Panc1 (cell line): ENCODE data around the gene RAP1GDS1. TPM values are rescaled to one million over a fixed set of nuclear protein-coding genes. Genes with fewer than 3 reads are reported as not detected.

Experiments
- ATAC-seq: fragments of 200-7000 bp; cut with Tn5 transposase; 2 replicates; pipeline ENCODE4 v1.9.1; 2020; ENCODE audit warnings: mild to moderate bottlenecking, moderate library complexity
- BruUV-seq: library from RNA; stranded (reverse); fragments of 400-500 nt; replicated peaks from 2 replicates; lab custom pipeline; 2021; lab: Mats Ljungman, UMichigan
- CTCF ChIA-PET: fragments of 300-600 bp; sonication (Branson Sonifier 250); formaldehyde crosslinking; loops from one replicate; lab custom pipeline; 2022; ENCODE audit warnings: antibody characterized with exemption; lab: Charles Lee
- POLR2A ChIA-PET: fragments of 300-600 bp; sonication (Branson Sonifier 250); formaldehyde crosslinking; loops from one replicate; lab custom pipeline; 2022; ENCODE audit warnings: antibody characterized with exemption; lab: Charles Lee
- DNase-seq: peaks from one replicate; pipeline ENCODE4 v3.0.0-alpha.2; 2010; ENCODE audit warnings: low read depth, low spot score
- H3K27ac ChIP-seq: 2 replicates; pipeline ENCODE4 v1.5.1; 2011; ENCODE audit warnings: mild to moderate bottlenecking, low read length, inconsistent platforms
- H3K27me3 ChIP-seq: fragments of 200-500 bp; sonication (Bioruptor generic); 2 replicates; pipeline ENCODE4 v1.6.0; 2014; ENCODE audit warnings: low read length, inconsistent platforms; ENCODE audit not compliant: control insufficient read depth, insufficient read depth
- H3K36me3 ChIP-seq: fragments of 200-500 bp; sonication (Bioruptor generic); 2 replicates; pipeline ENCODE4 v1.5.1; 2014; ENCODE audit warnings: inconsistent platforms, mild to moderate bottlenecking, low read length, moderate library complexity; ENCODE audit not compliant: control insufficient read depth, insufficient read depth
- H3K4me1 ChIP-seq: 2 replicates; pipeline ENCODE4 v1.5.1; 2011; ENCODE audit warnings: inconsistent platforms, mild to moderate bottlenecking, low read length, moderate library complexity; ENCODE audit not compliant: control insufficient read depth, insufficient read depth
- H3K4me3 ChIP-seq, 2 experiments: 2 replicates each; pipeline ENCODE4 v1.5.1; 2011 to 2012; ENCODE audit warnings: low read depth in 2 of 2, low read length in 2 of 2, mild to moderate bottlenecking in 2 of 2, inconsistent platforms in 1 of 2, moderate library complexity in 1 of 2
- H3K9me3 ChIP-seq: fragments of 200-500 bp; sonication (Bioruptor generic); 2 replicates; pipeline ENCODE4 v1.5.1; 2014; ENCODE audit warnings: low read depth, mild to moderate bottlenecking, inconsistent platforms, low read length, moderate library complexity; ENCODE audit not compliant: control insufficient read depth, insufficient read depth
- POLR2AphosphoS5 ChIP-seq: IDR thresholded peaks from 2 replicates; pipeline ENCODE4 v1.6.1; 2012; ENCODE audit warnings: mild to moderate bottlenecking, low read depth, low read length, moderate library complexity
- SIN3A ChIP-seq: IDR thresholded peaks from 2 replicates; pipeline ENCODE4 v1.6.1; 2012; ENCODE audit warnings: low read depth, mild to moderate bottlenecking, low read length, moderate library complexity, borderline replicate concordance; ENCODE audit not compliant: insufficient read depth
- TCF7L2 ChIP-seq: IDR thresholded peaks from 2 replicates; pipeline ENCODE4 v1.6.1; 2011; ENCODE audit warnings: mild to moderate bottlenecking, low read depth, low read length, inconsistent platforms
- in situ Hi-C: cut with HindIII; loops from 2 replicates; pipeline ENCODE4 v1.10.0; 2016; ENCODE audit warnings: low sequenced_read_pairs, low pct_unique_long_range_greater_than_20kb
- intact Hi-C: fragments of 100-400 bp; cut with micrococcal nuclease; formaldehyde crosslinking; loops from one replicate; pipeline ENCODE4 v1.10.0; 2022; ENCODE audit not compliant: unreplicated experiment
- total RNA-seq: library from RNA; stranded (reverse); gene quantifications from one replicate; pipeline ENCODE4 v1.2.1, GENCODE V29; 2021; ENCODE audit not compliant: unreplicated experiment
- TF ChIP-seq, protein P1 (sequence below): fragments of 450-650 bp; IDR thresholded peaks from 2 replicates; pipeline ENCODE4 v1.5.1; 2017; ENCODE audit warnings: mild to moderate bottlenecking
- TF ChIP-seq, protein P2 (sequence below), 2 experiments: IDR thresholded peaks; 2 replicates each; pipeline ENCODE4 v1.6.1; 2011 to 2012; ENCODE audit warnings: low read depth in 2 of 2, control low read depth in 1 of 2, low read length in 1 of 2, mild to moderate bottlenecking in 1 of 2, moderate library complexity in 1 of 2; ENCODE audit not compliant: insufficient read depth in 1 of 2

RAP1GDS1 gene
- total RNA-seq, 1 experiment from 2014 or later, result 39.7 TPM

DNA sequence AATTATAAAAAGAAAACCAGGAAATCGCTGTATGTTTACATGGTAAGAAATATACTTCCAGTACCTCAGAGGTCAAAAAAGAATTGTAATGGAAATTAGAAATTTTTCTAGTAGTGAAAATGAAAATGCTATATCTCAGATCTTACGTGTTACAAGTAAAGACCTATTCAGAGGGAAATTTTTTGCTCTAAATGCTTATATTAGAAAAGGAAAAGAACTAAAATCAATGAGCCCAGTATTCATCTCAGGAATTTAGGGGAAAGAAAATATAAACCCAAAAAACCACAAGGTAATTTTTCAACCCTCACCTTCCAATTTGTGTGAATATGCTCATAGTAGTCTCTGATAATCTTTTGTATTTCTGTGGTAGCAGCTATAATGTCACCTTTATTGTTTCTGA is 145.6 kb downstream of the RAP1GDS1 start:
- no peak overlapping the region for H3K27ac ChIP-seq
- DNase-seq, result no peak
- no peaks in the 10 kb centered on the region for H3K36me3 ChIP-seq
- no TSS peak for BruUV-seq
- CTCF ChIA-PET, result no interaction called here
- TF ChIP-seq SIN3A (no peak), TCF7L2 (no peak), POLR2AphosphoS5 (no peak)
- TF ChIP-seq, protein P1, sequence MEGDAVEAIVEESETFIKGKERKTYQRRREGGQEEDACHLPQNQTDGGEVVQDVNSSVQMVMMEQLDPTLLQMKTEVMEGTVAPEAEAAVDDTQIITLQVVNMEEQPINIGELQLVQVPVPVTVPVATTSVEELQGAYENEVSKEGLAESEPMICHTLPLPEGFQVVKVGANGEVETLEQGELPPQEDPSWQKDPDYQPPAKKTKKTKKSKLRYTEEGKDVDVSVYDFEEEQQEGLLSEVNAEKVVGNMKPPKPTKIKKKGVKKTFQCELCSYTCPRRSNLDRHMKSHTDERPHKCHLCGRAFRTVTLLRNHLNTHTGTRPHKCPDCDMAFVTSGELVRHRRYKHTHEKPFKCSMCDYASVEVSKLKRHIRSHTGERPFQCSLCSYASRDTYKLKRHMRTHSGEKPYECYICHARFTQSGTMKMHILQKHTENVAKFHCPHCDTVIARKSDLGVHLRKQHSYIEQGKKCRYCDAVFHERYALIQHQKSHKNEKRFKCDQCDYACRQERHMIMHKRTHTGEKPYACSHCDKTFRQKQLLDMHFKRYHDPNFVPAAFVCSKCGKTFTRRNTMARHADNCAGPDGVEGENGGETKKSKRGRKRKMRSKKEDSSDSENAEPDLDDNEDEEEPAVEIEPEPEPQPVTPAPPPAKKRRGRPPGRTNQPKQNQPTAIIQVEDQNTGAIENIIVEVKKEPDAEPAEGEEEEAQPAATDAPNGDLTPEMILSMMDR, result no peak
- TF ChIP-seq, protein P2, sequence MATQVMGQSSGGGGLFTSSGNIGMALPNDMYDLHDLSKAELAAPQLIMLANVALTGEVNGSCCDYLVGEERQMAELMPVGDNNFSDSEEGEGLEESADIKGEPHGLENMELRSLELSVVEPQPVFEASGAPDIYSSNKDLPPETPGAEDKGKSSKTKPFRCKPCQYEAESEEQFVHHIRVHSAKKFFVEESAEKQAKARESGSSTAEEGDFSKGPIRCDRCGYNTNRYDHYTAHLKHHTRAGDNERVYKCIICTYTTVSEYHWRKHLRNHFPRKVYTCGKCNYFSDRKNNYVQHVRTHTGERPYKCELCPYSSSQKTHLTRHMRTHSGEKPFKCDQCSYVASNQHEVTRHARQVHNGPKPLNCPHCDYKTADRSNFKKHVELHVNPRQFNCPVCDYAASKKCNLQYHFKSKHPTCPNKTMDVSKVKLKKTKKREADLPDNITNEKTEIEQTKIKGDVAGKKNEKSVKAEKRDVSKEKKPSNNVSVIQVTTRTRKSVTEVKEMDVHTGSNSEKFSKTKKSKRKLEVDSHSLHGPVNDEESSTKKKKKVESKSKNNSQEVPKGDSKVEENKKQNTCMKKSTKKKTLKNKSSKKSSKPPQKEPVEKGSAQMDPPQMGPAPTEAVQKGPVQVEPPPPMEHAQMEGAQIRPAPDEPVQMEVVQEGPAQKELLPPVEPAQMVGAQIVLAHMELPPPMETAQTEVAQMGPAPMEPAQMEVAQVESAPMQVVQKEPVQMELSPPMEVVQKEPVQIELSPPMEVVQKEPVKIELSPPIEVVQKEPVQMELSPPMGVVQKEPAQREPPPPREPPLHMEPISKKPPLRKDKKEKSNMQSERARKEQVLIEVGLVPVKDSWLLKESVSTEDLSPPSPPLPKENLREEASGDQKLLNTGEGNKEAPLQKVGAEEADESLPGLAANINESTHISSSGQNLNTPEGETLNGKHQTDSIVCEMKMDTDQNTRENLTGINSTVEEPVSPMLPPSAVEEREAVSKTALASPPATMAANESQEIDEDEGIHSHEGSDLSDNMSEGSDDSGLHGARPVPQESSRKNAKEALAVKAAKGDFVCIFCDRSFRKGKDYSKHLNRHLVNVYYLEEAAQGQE (IDR thresholded peaks at IDR 0.05; ENCODE audit: insufficient read depth in 1 of 2, low read depth in 2 of 2, low read length in 1 of 2), result no peak
- H3K4me1 ChIP-seq, result no peaks in the 10 kb centered on the region
- no peak overlapping the region for H3K4me3 ChIP-seq
- no peaks in the 10 kb centered on the region for H3K27me3 ChIP-seq
- intact Hi-C loops, result no loop called here
- POLR2A ChIA-PET, result no interaction called here
- in situ Hi-C loops, result no loop called here
- ATAC-seq, result no peak
- H3K9me3 ChIP-seq, result no peaks in the 10 kb centered on the region

- no TSS peak for BruUV-seq
- intact Hi-C loops, result no loop called here
- ChIA-PET CTCF (no interaction called here), POLR2A (no interaction called here)
- Histone ChIP-seq H3K4me3 (no peak overlapping the region), H3K9me3 (no peaks in the 10 kb centered on the region), H3K4me1 (no peaks in the 10 kb centered on the region), H3K27ac (no peak overlapping the region), H3K36me3 (no peaks in the 10 kb centered on the region), H3K27me3 (no peaks in the 10 kb centered on the region)
- TF ChIP-seq TCF7L2 (no peak), SIN3A (no peak), POLR2AphosphoS5 (no peak)
- TF ChIP-seq, protein P1, result no peak
- TF ChIP-seq, protein P2 (IDR thresholded peaks at IDR 0.05; ENCODE audit: insufficient read depth in 1 of 2, low read depth in 2 of 2, low read length in 1 of 2), result no peak
- in situ Hi-C loops, result no loop called here
- ATAC-seq, result no peak
- no peak for DNase-seq
These were observed 150.5 kb downstream of the RAP1GDS1 start for GRCh38 chr4:98411731-98412130.
